Stimulated activated naive B cell treated with anti-CD40 and anti-IgM and Interleukin-4, amounts not matched to agents 10 μg/mL and 1 μg/mL and 100 μg/mL, for 72 hours (primary cell): ENCODE data around the gene TRERF1.
"Not testable (repeated sequence)": the region's sequence is repeated elsewhere in the genome, so short reads cannot be mapped to it uniquely, and the experiment has no call there.

Experiments
- ATAC-seq, 2 donors: fragments of 150-1000 bp; cut with Tn5 transposase; replicated peaks; 2 replicates each; pipeline ENCODE4 v1.10.0; 2021; ENCODE audit warnings: moderate library complexity in 1 of 2
- DNase-seq: peaks from one replicate; pipeline ENCODE4 v3.0.0; 2021
- H3K27ac Mint-ChIP-seq: one replicate; pipeline ENCODE4 v1.8.0; 2022; ENCODE audit warnings: mild to moderate bottlenecking, mixed read lengths
- H3K27me3 Mint-ChIP-seq, 2 donors: one replicate each; pipeline ENCODE4 v1.8.0; 2022; ENCODE audit warnings: mixed read lengths in 2 of 2
- H3K36me3 Mint-ChIP-seq, 2 donors: one replicate each; pipeline ENCODE4 v1.8.0; 2022; ENCODE audit warnings: mixed read lengths in 2 of 2, mild to moderate bottlenecking in 1 of 2
- H3K4me1 Mint-ChIP-seq, 2 donors: one replicate each; pipeline ENCODE4 v1.8.0; 2022; ENCODE audit warnings: mixed read lengths in 2 of 2, mild to moderate bottlenecking in 1 of 2
- H3K4me3 Mint-ChIP-seq, 2 donors: one replicate each; pipeline ENCODE4 v1.8.0; 2022; ENCODE audit warnings: mild to moderate bottlenecking in 2 of 2, mixed read lengths in 2 of 2, moderate library complexity in 1 of 2
- H3K9me3 Mint-ChIP-seq, 2 donors: one replicate each; pipeline ENCODE4 v1.8.0; 2022; ENCODE audit warnings: mixed read lengths in 2 of 2, mild to moderate bottlenecking in 1 of 2

Gene TRERF1

GRCh38 chr6:42459888-42460287, 8.2 kb upstream of the TRERF1 start:
- ATAC-seq (no peak), DNase-seq (no peak)
- Mint-ChIP-seq H3K36me3 (no peaks in the 10 kb centered on the region), H3K4me3 (no peak overlapping the region), H3K4me1 (no peaks in the 10 kb centered on the region), H3K9me3 (no peaks in the 10 kb centered on the region), H3K27me3 (peaks cover under 1 to 6% of the 10 kb centered on the region in 2 donors), H3K27ac (no peak overlapping the region)

GRCh38 chr6:42454428-42454791, 2.7 kb upstream of the TRERF1 start:
- H3K4me3 Mint-ChIP-seq: peak overlapping the region; percentile 92 to 93
- no peak for ATAC-seq
- DNase-seq: no peak
- no peaks in the 10 kb centered on the region for H3K9me3 Mint-ChIP-seq
- peak overlapping the region; percentile 38 for H3K27ac Mint-ChIP-seq
- peaks cover 29 to 39% of the 10 kb centered on the region in 2 donors for H3K27me3 Mint-ChIP-seq
- peaks cover 16 to 30% of the 10 kb centered on the region in 2 donors for H3K4me1 Mint-ChIP-seq
- H3K36me3 Mint-ChIP-seq: peaks cover 0 to 2% of the 10 kb centered on the region in 2 donors

- H3K9me3 Mint-ChIP-seq: no peaks in the 10 kb centered on the region
- H3K4me1 Mint-ChIP-seq: peaks cover 16 to 30% of the 10 kb centered on the region in 2 donors
- H3K4me3 Mint-ChIP-seq: peak overlapping the region; percentile 92 to 93
- H3K27ac Mint-ChIP-seq: peak overlapping the region; percentile 38
- DNase-seq: no peak
- peaks cover 0 to 2% of the 10 kb centered on the region in 2 donors for H3K36me3 Mint-ChIP-seq
- H3K27me3 Mint-ChIP-seq: peaks cover 29 to 41% of the 10 kb centered on the region in 2 donors
- peak; percentile 12 to 14 for ATAC-seq
These were observed 2.1 kb upstream of the TRERF1 start for GRCh38 chr6:42453654-42454427.

GRCh38 chr6:42453031-42453653, 1.4 kb upstream of the TRERF1 start:
- peak overlapping the region; percentile 92 to 93 for H3K4me3 Mint-ChIP-seq
- H3K27me3 Mint-ChIP-seq: peaks cover 29 to 45% of the 10 kb centered on the region in 2 donors
- H3K27ac Mint-ChIP-seq: no peak overlapping the region
- ATAC-seq: peak; percentile 69 to 72
- peaks cover 16 to 30% of the 10 kb centered on the region in 2 donors for H3K4me1 Mint-ChIP-seq
- DNase-seq: peak; percentile 35
- H3K36me3 Mint-ChIP-seq: peaks cover 0 to 2% of the 10 kb centered on the region in 2 donors
- no peaks in the 10 kb centered on the region for H3K9me3 Mint-ChIP-seq

- peak; percentile 41 for DNase-seq
- Mint-ChIP-seq H3K36me3 (peaks cover 0 to 2% of the 10 kb centered on the region in 2 donors), H3K4me1 (peaks cover 16 to 30% of the 10 kb centered on the region in 2 donors), H3K27ac (peak overlapping the region; percentile 87), H3K4me3 (peak overlapping the region; percentile 92 to 93), H3K27me3 (peaks cover 29 to 46% of the 10 kb centered on the region in 2 donors), H3K9me3 (no peaks in the 10 kb centered on the region)
- peak; percentile 49 to 52 for ATAC-seq
These were observed 675 bp upstream of the TRERF1 start for GRCh38 chr6:42452171-42453030.

- H3K4me1 Mint-ChIP-seq: peaks cover 16 to 30% of the 10 kb centered on the region in 2 donors
- DNase-seq (no peak), ATAC-seq (no peak)
- peaks cover 29 to 44% of the 10 kb centered on the region in 2 donors for H3K27me3 Mint-ChIP-seq
- no peaks in the 10 kb centered on the region for H3K9me3 Mint-ChIP-seq
- H3K4me3 Mint-ChIP-seq: peak overlapping the region; percentile 92 to 93
- H3K27ac Mint-ChIP-seq: peak overlapping the region; percentile 56
- H3K36me3 Mint-ChIP-seq: peaks cover 0 to 2% of the 10 kb centered on the region in 2 donors
These were observed 1.0 kb downstream of the TRERF1 start for GRCh38 chr6:42450477-42451332.

- Mint-ChIP-seq H3K27me3 (peaks cover 29 to 49% of the 10 kb centered on the region in 2 donors), H3K9me3 (no peaks in the 10 kb centered on the region), H3K4me3 (peak overlapping the region; percentile 92 to 93), H3K27ac (no peak overlapping the region), H3K36me3 (peaks cover 0 to 2% of the 10 kb centered on the region in 2 donors), H3K4me1 (peaks cover 16 to 30% of the 10 kb centered on the region in 2 donors)
- DNase-seq (no peak), ATAC-seq (no peak)
These were observed 1.7 kb downstream of the TRERF1 start for GRCh38 chr6:42449917-42450476.

GRCh38 chr6:42448927-42449659, 2.6 kb downstream of the TRERF1 start:
- Mint-ChIP-seq H3K4me3 (no peak overlapping the region), H3K9me3 (no peaks in the 10 kb centered on the region), H3K4me1 (peaks cover 13 to 26% of the 10 kb centered on the region in 2 donors), H3K27ac (no peak overlapping the region), H3K36me3 (peaks cover 0 to 2% of the 10 kb centered on the region in 2 donors), H3K27me3 (peaks cover 22 to 41% of the 10 kb centered on the region in 2 donors)
- no peak for DNase-seq
- no peak for ATAC-seq

- no peaks in the 10 kb centered on the region for H3K9me3 Mint-ChIP-seq
- H3K27me3 Mint-ChIP-seq: peaks cover 18 to 37% of the 10 kb centered on the region in 2 donors
- H3K36me3 Mint-ChIP-seq: peaks cover 0 to 2% of the 10 kb centered on the region in 2 donors
- H3K4me3 Mint-ChIP-seq: no peak overlapping the region
- H3K4me1 Mint-ChIP-seq: peaks cover 7 to 19% of the 10 kb centered on the region in 2 donors
- no peak overlapping the region for H3K27ac Mint-ChIP-seq
- no peak for ATAC-seq
- no peak for DNase-seq
These were observed 3.3 kb downstream of the TRERF1 start for GRCh38 chr6:42448391-42448790.

- H3K4me3 Mint-ChIP-seq: no peak overlapping the region
- H3K27me3 Mint-ChIP-seq: peaks cover 17 to 37% of the 10 kb centered on the region in 2 donors
These were observed 4.7 kb downstream of the TRERF1 start for GRCh38 chr6:42446996-42447395.

GRCh38 chr6:42446370-42446769, 5.4 kb downstream of the TRERF1 start:
- no peaks in the 10 kb centered on the region for H3K36me3 Mint-ChIP-seq
- H3K27me3 Mint-ChIP-seq: peaks cover 11 to 32% of the 10 kb centered on the region in 2 donors
- peaks cover 2 to 12% of the 10 kb centered on the region in 2 donors for H3K4me1 Mint-ChIP-seq
- H3K9me3 Mint-ChIP-seq: no peaks in the 10 kb centered on the region
- H3K27ac Mint-ChIP-seq: no peak overlapping the region
- no peak for ATAC-seq
- no peak overlapping the region for H3K4me3 Mint-ChIP-seq
- DNase-seq: no peak

More at GRCh38 chr6:42446996-42447395, 4.7 kb downstream of the TRERF1 start:
- peaks cover 0 to 2% of the 10 kb centered on the region in 2 donors for H3K36me3 Mint-ChIP-seq
- DNase-seq (no peak), ATAC-seq (no peak)
- H3K9me3 Mint-ChIP-seq: no peaks in the 10 kb centered on the region
- H3K4me1 Mint-ChIP-seq: peaks cover 6 to 18% of the 10 kb centered on the region in 2 donors
- H3K27ac Mint-ChIP-seq: no peak overlapping the region

GRCh38 chr6:42445955-42446354, 5.8 kb downstream of the TRERF1 start:
- peaks cover 6 to 28% of the 10 kb centered on the region in 2 donors for H3K27me3 Mint-ChIP-seq
- H3K36me3 Mint-ChIP-seq, H3K4me3 Mint-ChIP-seq, DNase-seq, H3K4me1 Mint-ChIP-seq, H3K27ac Mint-ChIP-seq, H3K9me3 Mint-ChIP-seq, ATAC-seq: not testable (repeated sequence)
